Epithelial cell of prostate (primary cell): ENCODE results near the gene KCNJ1.

Source experiments
- DNase-seq: peaks from one replicate; pipeline ENCODE4 v3.0.0-alpha.2; 2011; ENCODE audit warnings: low read depth, low spot score
- H3K27ac ChIP-seq: fragments of 450-650 bp; 2 replicates; pipeline ENCODE4 v1.5.1; 2017; ENCODE audit warnings: mild to moderate bottlenecking

Gene KCNJ1

GRCh38 chr11:128827191-128827893 is 39.8 kb downstream of the KCNJ1 start:
- H3K27ac ChIP-seq: no peak overlapping the region
- no peak for DNase-seq

GRCh38 chr11:128825050-128825784 is 41.9 kb downstream of the KCNJ1 start:
- no peak overlapping the region for H3K27ac ChIP-seq

DNA sequence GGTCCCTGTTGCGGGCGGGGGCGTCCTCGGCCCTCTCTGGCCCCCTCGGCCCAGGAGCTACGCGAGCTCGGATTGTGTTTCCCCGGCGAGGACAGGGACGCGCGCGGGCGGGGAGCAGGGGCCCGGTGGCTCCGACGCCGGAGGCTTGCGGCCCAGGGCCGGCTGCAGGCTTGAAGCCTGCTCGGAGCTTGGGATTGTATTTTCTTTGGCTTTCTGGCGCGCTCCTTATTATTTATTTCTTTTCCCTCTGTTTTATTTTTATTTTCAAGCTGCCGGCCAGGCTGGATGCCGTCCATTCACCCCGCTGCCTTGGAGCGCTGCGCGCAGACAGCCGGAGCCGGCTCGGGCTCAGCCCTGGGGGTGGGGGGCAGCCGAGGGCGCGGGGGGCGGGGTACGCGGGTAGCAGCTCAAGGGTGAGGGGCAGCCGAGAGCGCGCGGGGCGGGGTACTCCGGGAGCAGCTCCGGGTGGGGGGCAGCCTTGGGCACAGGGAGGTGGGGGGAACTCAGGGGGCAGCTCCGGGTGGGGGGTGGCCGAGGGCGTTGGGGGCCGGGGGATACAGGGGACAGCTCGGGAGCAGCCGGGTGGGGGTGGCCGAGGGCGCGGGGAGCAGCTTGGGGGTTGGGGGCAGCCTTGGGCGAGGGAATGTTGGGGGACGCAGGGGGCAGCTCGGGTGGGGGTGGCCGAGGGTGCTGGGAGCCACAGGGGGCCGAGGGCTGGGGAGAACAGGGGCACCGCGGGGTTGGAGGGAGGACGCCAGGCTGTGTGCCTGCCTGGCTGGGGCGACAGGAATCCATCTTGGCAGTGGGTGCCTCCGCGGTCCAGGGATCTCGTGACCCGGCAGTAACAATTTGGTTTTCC is 42.7 kb downstream of the KCNJ1 start:
- no peak overlapping the region for H3K27ac ChIP-seq
- DNase-seq: no peak

More at GRCh38 chr11:128825050-128825784, 41.9 kb downstream of the KCNJ1 start:
- DNase-seq: no peak

DNA sequence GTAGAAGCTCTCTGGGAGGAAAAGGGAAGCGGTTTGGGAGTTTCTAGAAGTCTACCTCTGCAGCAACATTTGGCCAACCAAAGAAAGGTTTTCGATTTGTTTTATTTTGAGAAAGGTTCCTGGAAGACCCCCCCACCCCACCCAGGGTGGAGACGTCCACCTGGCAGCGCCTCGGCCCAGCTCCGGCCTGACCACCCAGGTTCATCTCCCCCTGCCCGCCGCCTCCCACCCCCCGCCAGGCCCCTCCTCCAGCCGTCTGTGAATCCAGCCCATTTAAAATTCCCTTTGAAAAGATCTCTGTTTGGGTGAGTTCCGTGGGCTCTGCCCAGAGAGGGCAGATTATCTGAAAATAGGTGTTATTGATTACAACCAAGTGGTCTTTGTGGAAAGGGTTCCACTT is 43.3 kb downstream of the KCNJ1 start:
- no peak for DNase-seq
- no peak overlapping the region for H3K27ac ChIP-seq

DNA sequence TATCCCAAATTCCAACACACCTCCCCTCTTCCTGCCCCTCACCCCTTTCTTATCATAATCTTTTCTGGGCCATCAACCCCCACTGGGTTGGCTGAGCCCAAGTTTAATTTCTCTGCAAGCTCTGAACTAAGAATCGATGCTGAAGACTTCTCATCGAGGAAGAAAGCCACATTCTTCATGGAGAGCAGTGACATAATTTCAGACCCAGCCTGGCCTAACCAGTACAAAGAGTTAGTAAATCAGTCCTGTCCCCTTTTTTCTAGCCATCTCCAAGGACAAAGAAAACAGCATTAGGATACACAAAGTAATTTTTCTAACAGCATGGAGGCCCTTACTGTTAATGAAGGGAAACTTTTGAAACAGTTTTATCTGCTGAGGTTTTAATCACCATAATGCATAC is 45.0 kb downstream of the KCNJ1 start:
- no peak overlapping the region for H3K27ac ChIP-seq
- DNase-seq: no peak

- no peak for DNase-seq
- H3K27ac ChIP-seq: no peak overlapping the region
Measured at GRCh38 chr11:128821556-128821955, 45.5 kb downstream of the KCNJ1 start.

- no peak overlapping the region for H3K27ac ChIP-seq
- no peak for DNase-seq
Measured at GRCh38 chr11:128819198-128819597, 47.9 kb downstream of the KCNJ1 start.

DNA sequence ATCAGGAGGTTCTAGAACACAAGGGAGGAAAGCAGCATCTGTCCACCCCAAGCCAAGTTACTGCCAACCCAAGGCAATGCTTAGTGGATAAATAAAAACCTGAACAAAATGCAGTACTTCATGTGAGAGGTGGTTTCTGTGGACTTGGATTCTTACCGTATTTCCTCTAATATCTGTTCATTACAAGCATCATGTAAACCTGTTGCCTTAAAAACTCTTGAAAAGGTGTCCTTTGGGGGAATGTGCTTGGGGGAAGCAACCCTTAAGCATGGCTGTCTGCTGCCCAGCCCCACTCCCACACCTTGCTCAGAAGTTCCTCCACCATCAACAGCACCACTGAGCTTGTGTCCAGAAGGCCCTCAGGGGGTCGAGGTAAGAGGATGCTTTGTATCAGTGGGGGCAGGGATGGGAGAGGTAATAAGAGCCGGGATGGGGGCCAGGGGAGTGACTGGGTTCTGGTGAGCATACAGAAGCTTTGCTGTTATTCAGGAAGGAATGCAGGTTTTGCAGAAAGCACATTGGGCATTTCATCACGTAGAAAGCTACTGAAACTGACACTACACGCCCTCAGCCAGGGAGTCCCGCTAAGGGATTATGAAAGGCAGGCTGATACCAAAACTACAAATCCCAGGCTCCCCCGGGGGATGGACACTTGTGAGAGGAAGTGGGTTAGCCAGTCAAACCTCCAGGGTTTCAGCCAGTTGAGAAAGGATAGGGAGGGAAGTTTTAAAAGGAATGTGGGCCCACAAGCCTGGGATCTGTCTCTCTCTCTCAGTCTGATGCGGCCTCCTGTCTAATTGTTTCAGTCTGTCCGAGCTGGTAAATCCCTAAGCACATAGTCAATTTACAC is 52.0 kb downstream of the KCNJ1 start:
- no peak overlapping the region for H3K27ac ChIP-seq
- DNase-seq: no peak

DNA sequence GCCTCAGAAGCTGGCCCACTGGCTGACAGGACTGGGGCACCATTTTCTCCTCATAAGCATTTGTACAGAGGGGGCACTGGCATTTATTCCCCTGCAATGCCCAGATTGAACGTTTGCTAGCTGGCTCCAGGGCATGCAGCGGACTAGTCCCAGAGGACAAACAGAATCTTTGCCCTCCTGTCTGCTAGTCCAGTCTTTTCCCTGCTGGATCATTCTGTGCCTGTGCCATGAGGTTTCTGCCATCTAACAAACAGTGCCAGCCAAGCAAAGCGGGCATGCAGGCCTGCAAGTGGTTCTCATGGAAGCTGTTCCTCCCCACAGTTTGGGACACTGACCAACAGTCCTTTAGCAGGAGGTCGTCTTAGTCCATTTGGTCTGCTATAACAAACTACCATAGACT is 53.4 kb downstream of the KCNJ1 start:
- H3K27ac ChIP-seq: no peak overlapping the region
- DNase-seq: no peak

- no peak overlapping the region for H3K27ac ChIP-seq
- no peak for DNase-seq
Measured at GRCh38 chr11:128810784-128811514, 56.1 kb downstream of the KCNJ1 start.

- DNase-seq: peak; percentile 79
- H3K27ac ChIP-seq: no peak overlapping the region
Measured at GRCh38 chr11:128809128-128809527, 58.0 kb downstream of the KCNJ1 start.

- no peak for DNase-seq
- no peak overlapping the region for H3K27ac ChIP-seq
Measured at GRCh38 chr11:128807909-128808308, 59.2 kb downstream of the KCNJ1 start.

- H3K27ac ChIP-seq: no peak overlapping the region
- DNase-seq: no peak
Measured at GRCh38 chr11:128806506-128807261, 60.4 kb downstream of the KCNJ1 start.

- no peak for DNase-seq
- no peak overlapping the region for H3K27ac ChIP-seq
Measured at GRCh38 chr11:128804481-128804880, 62.6 kb downstream of the KCNJ1 start.

GRCh38 chr11:128803449-128804245 is 63.4 kb downstream of the KCNJ1 start:
- H3K27ac ChIP-seq: no peak overlapping the region

DNA sequence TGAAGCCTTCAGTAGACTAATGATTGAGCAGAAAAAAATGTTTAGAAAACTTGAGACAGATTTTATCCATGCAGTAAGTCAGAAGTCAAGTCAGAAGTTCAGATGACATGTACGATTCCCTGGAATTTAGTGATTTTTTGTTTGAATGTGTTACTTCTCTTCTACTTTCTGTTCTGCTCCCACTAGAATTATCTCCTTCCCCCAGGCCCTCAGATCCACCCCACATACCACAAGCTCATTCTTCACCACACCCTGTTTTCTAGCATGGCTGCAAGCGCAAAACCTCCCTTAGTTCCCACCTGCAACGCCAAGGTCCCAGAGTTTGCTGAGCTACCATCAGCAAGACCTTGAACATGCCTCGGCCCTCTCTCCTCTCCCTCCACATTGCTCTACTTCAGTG is 64.1 kb downstream of the KCNJ1 start:
- no peak for DNase-seq
- H3K27ac ChIP-seq: no peak overlapping the region

More at GRCh38 chr11:128803449-128804245, 63.4 kb downstream of the KCNJ1 start:
- no peak for DNase-seq

GRCh38 chr11:128802358-128802981 is 64.6 kb downstream of the KCNJ1 start:
- H3K27ac ChIP-seq: no peak overlapping the region
- DNase-seq: no peak
